ENCODE results near the gene ABCC12.

ABCC12 gene

DNA sequence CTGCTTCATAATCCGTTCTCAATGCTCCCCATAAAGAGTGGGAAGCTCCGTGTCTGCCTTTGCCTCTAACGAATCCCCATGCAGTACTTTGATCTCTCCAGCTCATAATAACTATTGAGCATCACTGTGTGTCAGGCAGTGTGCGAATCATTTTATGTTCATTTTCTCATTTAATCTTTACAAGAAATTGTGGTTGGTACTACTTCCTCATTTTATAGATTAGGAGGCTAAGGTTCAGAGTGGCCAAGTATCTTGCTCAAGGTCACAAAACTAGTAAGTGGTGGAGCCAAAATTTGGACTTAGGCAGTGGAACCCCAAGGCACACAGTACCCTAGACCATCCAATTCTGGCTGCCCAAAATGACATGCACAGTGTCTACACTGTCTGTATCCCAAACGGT is 44.8 kb downstream of the ABCC12 start:
- TF ChIP-seq CTCF (IDR thresholded peaks at IDR 0.05; ENCODE audit: low read depth, low read length) = no peak
- in situ Hi-C loops (cut with HindIII; ENCODE audit: low sequenced_read_pairs) = no loop called here
- DNase-seq (ENCODE audit: low read depth, low spot score) = no peak
- H3K4me3 ChIP-seq (ENCODE audit: low read depth, low read length) = no peak overlapping the region

DNA sequence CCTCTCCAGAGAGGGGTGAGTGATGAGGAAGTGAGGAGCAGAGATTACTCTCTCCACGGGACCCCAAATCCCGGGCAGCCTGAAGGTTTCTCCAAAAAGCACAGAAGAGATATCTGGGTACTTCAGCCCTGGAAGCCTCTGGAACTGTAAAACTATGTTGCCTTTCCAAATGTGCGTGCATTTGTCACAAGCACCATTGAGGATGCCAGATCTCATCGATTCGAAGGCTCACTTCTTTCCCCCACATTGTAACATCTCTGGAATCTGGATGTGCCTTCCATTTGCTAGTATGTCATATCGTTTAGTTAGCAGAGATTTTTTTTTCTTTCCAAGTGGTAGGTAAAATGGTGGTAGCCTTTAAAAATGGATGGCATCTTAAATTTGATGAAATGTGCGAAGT is 45.8 kb downstream of the ABCC12 start:
- DNase-seq (ENCODE audit: low read depth, low spot score) = no peak
- in situ Hi-C loops (cut with HindIII; ENCODE audit: low sequenced_read_pairs) = no loop called here
- TF ChIP-seq CTCF (IDR thresholded peaks at IDR 0.05; ENCODE audit: low read depth, low read length) = no peak
- H3K4me3 ChIP-seq (ENCODE audit: low read depth, low read length) = no peak overlapping the region

- in situ Hi-C loops (cut with HindIII; ENCODE audit: low sequenced_read_pairs) = no loop called here
- TF ChIP-seq CTCF (IDR thresholded peaks at IDR 0.05; ENCODE audit: low read depth, low read length) = no peak
- H3K4me3 ChIP-seq (ENCODE audit: low read depth, low read length) = no peak overlapping the region
- DNase-seq (ENCODE audit: low read depth, low spot score) = no peak
Observed at GRCh38 chr16:48109475-48109874, 46.3 kb downstream of the ABCC12 start.

GRCh38 chr16:48106446-48106845 is 49.3 kb downstream of the ABCC12 start:
- no peak for DNase-seq (ENCODE audit: low read depth, low spot score)

More at GRCh38 chr16:48106446-48106845, 49.3 kb downstream of the ABCC12 start:
- no peak overlapping the region for H3K4me3 ChIP-seq (ENCODE audit: low read depth, low read length)
- no peak for TF ChIP-seq CTCF (IDR thresholded peaks at IDR 0.05; ENCODE audit: low read depth, low read length)
- in situ Hi-C loops (cut with HindIII; ENCODE audit: low sequenced_read_pairs) = no loop called here
